Astrocyte (in vitro differentiated cells and primary cell): ENCODE results near the gene CCSER2. TPM values are rescaled to one million over a fixed set of nuclear protein-coding genes. Genes with fewer than 3 reads are reported as not detected.
A peak's percentile ranks its signal among the peaks of the same experiment; 100 is the strongest.

Experiments
- DNase-seq: peaks from one replicate; pipeline ENCODE4 v3.0.0-alpha.2; 2010; ENCODE audit warnings: low read depth
- FAIRE-seq: peaks from 2 replicates; lab custom pipeline; 2011; peaks lifted over from hg19 to GRCh38; lab: Jason Lieb, UNC
- H2AFZ ChIP-seq: 2 replicates; pipeline ENCODE4 v1.6.0; 2012; ENCODE audit warnings: low read depth, low read length, inconsistent platforms
- H3K27ac ChIP-seq: 2 replicates; pipeline ENCODE4 v1.5.1; 2011; ENCODE audit warnings: low read depth, low read length, inconsistent platforms
- H3K27me3 ChIP-seq: 2 replicates; pipeline ENCODE4 v1.6.0; 2011; ENCODE audit warnings: low read length, inconsistent platforms; ENCODE audit not compliant: insufficient read depth
- H3K36me3 ChIP-seq: 2 replicates; pipeline ENCODE4 v1.5.1; 2011; ENCODE audit warnings: low read length, inconsistent platforms; ENCODE audit not compliant: insufficient read depth
- H3K4me1 ChIP-seq: 2 replicates; pipeline ENCODE4 v1.5.1; 2011; ENCODE audit warnings: low read length, inconsistent platforms; ENCODE audit not compliant: insufficient read depth
- H3K4me2 ChIP-seq: 2 replicates; pipeline ENCODE4 v1.6.0; 2012; ENCODE audit warnings: low read length, inconsistent platforms
- H3K4me3 ChIP-seq: 2 replicates; pipeline ENCODE4 v1.5.1; 2011; ENCODE audit warnings: low read depth, mild to moderate bottlenecking, low read length, inconsistent platforms; ENCODE audit not compliant: insufficient read depth
- H3K79me2 ChIP-seq: 2 replicates; pipeline ENCODE4 v1.6.0; 2012; ENCODE audit warnings: mild to moderate bottlenecking, low read length, inconsistent platforms; ENCODE audit not compliant: insufficient read depth
- H3K9ac ChIP-seq: 2 replicates; pipeline ENCODE4 v1.6.0; 2012; ENCODE audit warnings: mild to moderate bottlenecking, low read length, inconsistent platforms
- H3K9me3 ChIP-seq: 2 replicates; pipeline ENCODE4 v1.5.1; 2012; ENCODE audit warnings: low read depth, mild to moderate bottlenecking, low read length, inconsistent platforms; ENCODE audit not compliant: insufficient read depth
- H4K20me1 ChIP-seq: 2 replicates; pipeline ENCODE4 v1.6.0; 2012; ENCODE audit warnings: low read length, inconsistent platforms; ENCODE audit not compliant: insufficient read depth
- H3K27ac Mint-ChIP-seq: one replicate; pipeline ENCODE4 v1.8.0; 2021; ENCODE audit warnings: mild to moderate bottlenecking, mixed read lengths; ENCODE audit not compliant: unreplicated experiment
- H3K27me3 Mint-ChIP-seq: one replicate; pipeline ENCODE4 v1.8.0; 2021; ENCODE audit warnings: low read depth, mixed read lengths; ENCODE audit not compliant: unreplicated experiment
- H3K36me3 Mint-ChIP-seq: one replicate; pipeline ENCODE4 v1.8.0; 2021; ENCODE audit warnings: low read depth, mixed read lengths; ENCODE audit not compliant: unreplicated experiment
- H3K4me1 Mint-ChIP-seq: one replicate; pipeline ENCODE4 v1.8.0; 2021; ENCODE audit warnings: low read depth, mixed read lengths; ENCODE audit not compliant: unreplicated experiment
- H3K4me3 Mint-ChIP-seq: one replicate; pipeline ENCODE4 v1.8.0; 2021; ENCODE audit warnings: mild to moderate bottlenecking, moderate library complexity, mixed read lengths; ENCODE audit not compliant: unreplicated experiment
- H3K9me3 Mint-ChIP-seq: one replicate; pipeline ENCODE4 v1.8.0; 2021; ENCODE audit warnings: mild to moderate bottlenecking, mixed read lengths; ENCODE audit not compliant: unreplicated experiment
- CTCF ChIP-seq: IDR thresholded peaks from 2 replicates; pipeline ENCODE4 v1.5.1; 2011; ENCODE audit warnings: low read depth, mild to moderate bottlenecking, inconsistent platforms, low read length, moderate library complexity; ENCODE audit not compliant: insufficient read depth
- EZH2 ChIP-seq: IDR thresholded peaks from 2 replicates; pipeline ENCODE4 v1.6.1; 2012; ENCODE audit warnings: mild to moderate bottlenecking, low read length, inconsistent platforms; ENCODE audit not compliant: insufficient read depth
- total RNA-seq: library from RNA; stranded (reverse); gene quantifications from 2 replicates; pipeline ENCODE4 v1.2.1, GENCODE V29; 2021

CCSER2 gene
- total RNA-seq, 1 donor from 2014 or later = 100 TPM

GRCh38 chr10:84499846-84500245 lies 171.5 kb downstream of the CCSER2 start:
- Mint-ChIP-seq H3K4me1 (peaks cover 25% of the 10 kb centered on the region), H3K27ac (peak overlapping the region; percentile 27), H3K4me3 (no peak overlapping the region), H3K9me3 (no peaks in the 10 kb centered on the region), H3K27me3 (no peaks in the 10 kb centered on the region), H3K36me3 (no peaks in the 10 kb centered on the region)
- H3K79me2 ChIP-seq = peaks cover 16% of the 10 kb centered on the region
- H3K4me3 ChIP-seq = no peak overlapping the region
- peaks cover 4% of the 10 kb centered on the region for H4K20me1 ChIP-seq
- no peak for TF ChIP-seq CTCF
- no peak for TF ChIP-seq EZH2
- H3K4me2 ChIP-seq = no peak overlapping the region
- peaks cover 4% of the 10 kb centered on the region for H3K4me1 ChIP-seq
- FAIRE-seq (no peak), DNase-seq (peak; percentile 22)
- H3K36me3 ChIP-seq = no peaks in the 10 kb centered on the region
- no peaks in the 10 kb centered on the region for H3K27me3 ChIP-seq
- no peak overlapping the region for H3K27ac ChIP-seq
- no peak overlapping the region for H2AFZ ChIP-seq
- no peak overlapping the region for H3K9ac ChIP-seq
- no peaks in the 10 kb centered on the region for H3K9me3 ChIP-seq

GRCh38 chr10:84510121-84510520 lies 181.7 kb downstream of the CCSER2 start:
- no peak overlapping the region for H2AFZ ChIP-seq
- H3K36me3 ChIP-seq = peaks cover 16% of the 10 kb centered on the region
- no peaks in the 10 kb centered on the region for H3K9me3 ChIP-seq
- H4K20me1 ChIP-seq = no peaks in the 10 kb centered on the region
- H3K27ac ChIP-seq = peak overlapping the region; percentile 62
- Mint-ChIP-seq H3K9me3 (no peaks in the 10 kb centered on the region), H3K27ac (peak overlapping the region; percentile 92), H3K36me3 (peaks cover 11% of the 10 kb centered on the region), H3K27me3 (no peaks in the 10 kb centered on the region), H3K4me1 (peaks cover 28% of the 10 kb centered on the region), H3K4me3 (peak overlapping the region; percentile 2)
- H3K4me1 ChIP-seq = peaks cover 11% of the 10 kb centered on the region
- no peaks in the 10 kb centered on the region for H3K79me2 ChIP-seq
- TF ChIP-seq CTCF = no peak
- TF ChIP-seq EZH2 = no peak
- peak overlapping the region; percentile 36 for H3K9ac ChIP-seq
- no peak overlapping the region for H3K4me3 ChIP-seq
- FAIRE-seq = peak; percentile 95
- H3K4me2 ChIP-seq = peak overlapping the region; percentile 34
- peak; percentile 61 for DNase-seq
- H3K27me3 ChIP-seq = no peaks in the 10 kb centered on the region

- Histone ChIP-seq H3K9me3 (no peaks in the 10 kb centered on the region), H3K9ac (no peak overlapping the region), H3K27ac (no peak overlapping the region), H2AFZ (no peak overlapping the region), H3K79me2 (no peaks in the 10 kb centered on the region), H4K20me1 (no peaks in the 10 kb centered on the region), H3K4me3 (no peak overlapping the region), H3K36me3 (peaks cover 16% of the 10 kb centered on the region), H3K4me1 (peaks cover 11% of the 10 kb centered on the region), H3K27me3 (no peaks in the 10 kb centered on the region), H3K4me2 (no peak overlapping the region)
- Mint-ChIP-seq H3K36me3 (peaks cover 11% of the 10 kb centered on the region), H3K27ac (peak overlapping the region; percentile 64), H3K27me3 (no peaks in the 10 kb centered on the region), H3K9me3 (no peaks in the 10 kb centered on the region), H3K4me1 (peaks cover 28% of the 10 kb centered on the region), H3K4me3 (no peak overlapping the region)
- no peak for TF ChIP-seq EZH2
- TF ChIP-seq CTCF = no peak
- no peak for FAIRE-seq
- DNase-seq = no peak
Observed at GRCh38 chr10:84511106-84511505, 182.7 kb downstream of the CCSER2 start.
